Urinary bladder (tissue), 4 donors: ENCODE results near the gene LOXHD1. TPM values are rescaled to one million over a fixed set of nuclear protein-coding genes. Genes with fewer than 3 reads are reported as not detected.

Source experiments
- DNase-seq: peaks from one replicate; pipeline ENCODE4 v3.0.0-alpha.2; 2015; ENCODE audit errors: extremely low spot score
- H3K27ac ChIP-seq: one replicate; pipeline ENCODE4 v1.5.1; 2013; ENCODE audit warnings: low read depth, mild to moderate bottlenecking, moderate library complexity
- H3K36me3 ChIP-seq: one replicate; pipeline ENCODE4 v1.6.1; 2013; ENCODE audit warnings: mild to moderate bottlenecking, moderate library complexity; ENCODE audit not compliant: insufficient read depth
- H3K4me1 ChIP-seq: one replicate; pipeline ENCODE4 v1.6.1; 2013; ENCODE audit warnings: mild to moderate bottlenecking, moderate library complexity; ENCODE audit not compliant: insufficient read depth
- H3K4me3 ChIP-seq: one replicate; pipeline ENCODE4 v1.5.1; 2013; ENCODE audit warnings: low read depth, low read length
- WGBS: extraction: QIAGEN DNeasy Blood & Tissue Kit; methylation state at CpG from one replicate; pipeline ENCODE4 v1.1.7; 2013; 5-methylcytosine and 5-hydroxymethylcytosine counted together
- polyA plus RNA-seq: library from polyadenylated mRNA; stranded (reverse); fragments of 200-250 nt; gene quantifications from one replicate; pipeline ENCODE4 v1.2.3, GENCODE V29; 2013
- total RNA-seq: library from RNA; depleted of rRNA; stranded (reverse); fragments of >200 nt; gene quantifications from one replicate; pipeline ENCODE4 v1.2.3, GENCODE V29; 2014
- donor health status: healthy with polysubstance abuse.
- donor health status: healthy.

Gene LOXHD1
- total and polyA plus RNA-seq, 2 donors = 0.11 to 1.2 TPM

DNA sequence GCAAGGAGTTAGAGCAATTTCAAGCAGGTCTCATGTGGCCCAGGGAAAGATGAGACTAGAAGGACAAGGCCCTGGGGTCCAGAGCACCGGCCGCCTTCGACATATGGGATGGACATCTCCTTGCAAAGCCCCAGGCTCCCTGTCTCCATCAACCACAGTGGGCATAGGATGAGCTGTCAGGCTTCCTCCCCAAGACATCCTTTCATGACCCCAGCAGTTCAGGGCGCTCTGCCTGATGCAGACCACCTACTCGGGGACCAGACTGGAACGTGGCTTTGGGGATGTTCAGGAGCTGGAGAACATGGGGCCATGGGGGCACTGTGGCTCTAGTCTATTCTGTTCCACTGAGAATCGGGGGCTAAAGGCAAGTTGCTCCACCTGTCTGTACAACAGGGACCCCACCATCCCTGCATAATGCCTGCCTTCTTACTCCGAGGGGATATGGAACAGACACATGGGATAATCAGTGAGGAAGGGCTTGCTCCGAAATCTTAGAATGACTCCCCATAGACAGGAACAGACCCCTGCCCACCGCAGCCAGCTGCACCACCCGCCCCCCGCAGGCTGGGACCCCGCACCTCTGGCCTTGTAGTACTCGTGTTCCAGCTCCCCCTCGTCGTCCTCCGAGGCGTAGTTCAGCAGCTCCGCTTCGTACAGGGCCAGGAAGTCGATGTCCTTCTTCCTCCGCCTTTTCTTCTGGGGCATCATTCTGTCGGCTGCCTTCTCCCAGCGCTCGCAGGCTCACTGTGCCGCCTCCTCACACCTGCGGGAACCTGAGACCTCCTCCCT lies 500 bp downstream of the LOXHD1 start:
- H3K27ac ChIP-seq = no peak overlapping the region
- H3K4me3 ChIP-seq = no peak overlapping the region
- DNase-seq = no peak
- no peaks in the 10 kb centered on the region for H3K4me1 ChIP-seq
- WGBS = 78% methylated on average over 27 of the region's 27 CpGs
- H3K36me3 ChIP-seq = no peaks in the 10 kb centered on the region

GRCh38 chr18:46652372-46652771 lies 4.6 kb downstream of the LOXHD1 start:
- DNase-seq = no peak
- H3K4me3 ChIP-seq = no peak overlapping the region
- no peaks in the 10 kb centered on the region for H3K36me3 ChIP-seq
- H3K4me1 ChIP-seq = no peaks in the 10 kb centered on the region
- H3K27ac ChIP-seq = no peak overlapping the region

DNA sequence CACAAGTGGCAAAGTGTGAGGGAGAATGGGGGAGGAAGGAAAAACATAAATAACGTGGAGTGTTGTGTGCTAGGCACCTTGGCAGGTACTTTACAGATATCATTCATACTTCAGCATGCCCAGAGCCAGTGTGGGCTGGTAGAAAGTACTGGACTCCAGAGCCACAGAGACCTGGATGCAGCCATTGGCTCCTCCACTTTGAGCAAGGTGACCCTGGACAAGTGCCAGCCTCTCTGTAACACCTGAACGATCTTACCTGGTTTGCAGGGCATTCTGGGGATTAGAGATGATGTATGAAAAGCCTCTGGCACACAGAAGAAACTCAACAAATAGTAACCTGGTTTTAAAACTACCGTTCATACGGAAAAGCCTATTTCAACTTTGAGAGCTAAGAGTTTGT lies 6.3 kb downstream of the LOXHD1 start:
- no peak for DNase-seq
- Histone ChIP-seq H3K36me3 (no peaks in the 10 kb centered on the region), H3K4me1 (no peaks in the 10 kb centered on the region), H3K27ac (no peak overlapping the region), H3K4me3 (no peak overlapping the region)
- WGBS = 69% methylated on average over 4 of the region's 4 CpGs

DNA sequence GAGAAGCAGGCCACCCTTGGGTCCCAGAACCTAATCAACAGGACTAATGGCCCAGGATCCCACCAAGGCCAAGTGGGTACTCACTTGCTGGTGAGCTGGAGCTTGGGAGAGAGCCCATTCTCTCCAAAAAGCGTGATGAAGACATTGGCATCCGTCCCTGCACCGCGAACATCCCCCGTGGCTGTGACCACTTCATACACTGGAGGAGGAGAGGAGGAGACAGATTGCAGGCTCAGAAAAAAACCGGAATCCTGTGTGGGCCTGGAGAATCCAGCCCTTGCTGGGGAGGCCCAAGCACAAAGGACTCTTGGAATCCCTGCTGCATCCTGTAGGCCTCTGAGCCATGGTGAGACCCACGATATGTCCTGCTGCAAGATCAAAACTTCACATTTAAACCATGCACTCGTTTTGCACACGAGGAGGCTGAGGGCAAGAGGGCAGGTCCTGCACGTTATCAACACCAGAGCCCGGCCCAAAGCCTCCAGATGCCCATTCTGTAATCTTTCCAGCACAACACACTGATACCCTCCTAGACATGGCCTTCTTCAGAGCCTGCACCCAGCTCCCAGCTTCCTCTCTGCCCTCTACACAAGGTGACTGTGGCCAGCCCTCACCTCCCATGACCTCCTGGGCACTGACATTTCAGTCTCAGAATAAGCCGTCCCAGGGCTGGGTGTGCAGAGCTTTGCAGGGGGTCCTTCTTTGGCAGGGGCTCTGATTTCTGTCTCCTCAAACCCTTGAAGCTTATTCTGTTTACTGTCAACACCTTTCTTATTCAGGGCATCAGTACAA lies 7.8 kb downstream of the LOXHD1 start:
- Histone ChIP-seq H3K4me1 (no peaks in the 10 kb centered on the region), H3K36me3 (no peaks in the 10 kb centered on the region), H3K27ac (no peak overlapping the region), H3K4me3 (no peak overlapping the region)
- DNase-seq = no peak
- 72% methylated on average over 12 of the region's 12 CpGs for WGBS

DNA sequence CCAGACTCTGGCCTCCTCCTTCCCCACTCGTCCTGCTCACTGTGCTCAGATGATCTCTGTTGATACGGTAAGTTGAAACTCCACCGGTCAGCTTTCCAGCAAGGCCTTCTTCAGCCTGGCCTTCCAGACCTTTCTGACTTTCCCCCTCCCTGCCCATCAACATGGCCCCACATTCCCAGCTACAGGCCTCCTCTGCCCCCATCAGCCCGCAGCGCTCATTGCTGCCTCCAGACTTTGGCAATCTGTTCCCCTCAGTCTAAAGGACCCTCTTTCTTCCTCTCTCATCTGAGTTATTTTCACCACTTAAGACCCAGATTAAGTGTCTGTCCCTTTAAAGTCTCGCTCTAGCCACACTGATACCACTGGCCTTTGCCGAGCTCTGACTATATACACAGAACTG lies 10.6 kb downstream of the LOXHD1 start:
- no peak overlapping the region for H3K27ac ChIP-seq
- no peak overlapping the region for H3K4me3 ChIP-seq
- 77% methylated on average over 7 of the region's 7 CpGs for WGBS
- no peak for DNase-seq
- H3K4me1 ChIP-seq = no peaks in the 10 kb centered on the region
- H3K36me3 ChIP-seq = no peaks in the 10 kb centered on the region

GRCh38 chr18:46642561-46642960 lies 14.5 kb downstream of the LOXHD1 start:
- DNase-seq = no peak
- no peaks in the 10 kb centered on the region for H3K4me1 ChIP-seq
- 64% methylated on average over 5 of the region's 5 CpGs for WGBS
- no peaks in the 10 kb centered on the region for H3K36me3 ChIP-seq
- H3K4me3 ChIP-seq = no peak overlapping the region
- no peak overlapping the region for H3K27ac ChIP-seq

DNA sequence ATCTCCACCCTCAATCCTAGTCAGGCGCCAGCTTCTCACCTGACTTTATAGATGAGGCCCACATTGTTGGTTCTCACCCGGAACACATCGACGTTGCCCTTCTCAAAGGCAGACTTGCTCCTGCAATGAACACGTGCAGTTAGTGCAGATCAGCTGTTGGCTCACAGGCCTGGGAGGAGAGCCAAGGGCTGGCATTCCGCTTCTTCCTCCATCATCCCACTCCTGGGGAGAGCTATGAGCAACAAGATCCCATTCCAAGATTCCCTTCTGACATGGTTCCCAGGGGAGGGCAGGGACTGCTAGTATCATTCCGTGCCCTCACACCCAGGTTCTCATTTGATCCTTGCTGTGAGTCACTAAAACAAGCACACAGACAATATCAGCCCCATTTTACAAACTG lies 15.1 kb downstream of the LOXHD1 start:
- 74% methylated on average over 7 of the region's 7 CpGs for WGBS
- Histone ChIP-seq H3K27ac (no peak overlapping the region), H3K36me3 (no peaks in the 10 kb centered on the region), H3K4me3 (no peak overlapping the region), H3K4me1 (no peaks in the 10 kb centered on the region)
- DNase-seq = no peak

DNA sequence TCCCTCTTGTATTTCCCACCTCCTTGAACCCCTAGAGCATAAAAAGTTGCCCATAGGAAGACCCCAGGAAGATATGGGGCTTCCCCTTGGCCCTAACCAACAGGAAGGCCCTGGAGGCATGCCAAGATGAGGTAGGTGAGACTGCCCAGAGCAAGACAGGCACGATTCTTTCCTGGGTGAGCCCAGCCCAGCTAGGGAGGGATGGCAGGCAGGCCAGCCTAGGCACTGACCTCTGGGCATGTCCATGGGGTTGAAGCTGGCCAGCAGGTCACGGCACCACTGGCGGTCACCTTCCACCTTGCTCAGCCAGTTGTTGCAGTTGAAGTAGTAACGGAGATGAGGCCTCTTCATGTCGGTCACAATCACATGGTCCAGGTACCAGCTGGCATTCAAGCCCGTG lies 17.6 kb downstream of the LOXHD1 start:
- H3K36me3 ChIP-seq = no peaks in the 10 kb centered on the region
- no peak for DNase-seq
- H3K4me1 ChIP-seq = no peaks in the 10 kb centered on the region
- H3K4me3 ChIP-seq = no peak overlapping the region
- H3K27ac ChIP-seq = no peak overlapping the region
- WGBS = 89% methylated on average over 6 of the region's 6 CpGs

- no peak overlapping the region for H3K4me3 ChIP-seq
- no peaks in the 10 kb centered on the region for H3K4me1 ChIP-seq
- no peak for DNase-seq
- H3K36me3 ChIP-seq = no peaks in the 10 kb centered on the region
- H3K27ac ChIP-seq = no peak overlapping the region
- 87% methylated on average over 7 of the region's 7 CpGs for WGBS
Observed at GRCh38 chr18:46636040-46636630, 20.9 kb downstream of the LOXHD1 start.

DNA sequence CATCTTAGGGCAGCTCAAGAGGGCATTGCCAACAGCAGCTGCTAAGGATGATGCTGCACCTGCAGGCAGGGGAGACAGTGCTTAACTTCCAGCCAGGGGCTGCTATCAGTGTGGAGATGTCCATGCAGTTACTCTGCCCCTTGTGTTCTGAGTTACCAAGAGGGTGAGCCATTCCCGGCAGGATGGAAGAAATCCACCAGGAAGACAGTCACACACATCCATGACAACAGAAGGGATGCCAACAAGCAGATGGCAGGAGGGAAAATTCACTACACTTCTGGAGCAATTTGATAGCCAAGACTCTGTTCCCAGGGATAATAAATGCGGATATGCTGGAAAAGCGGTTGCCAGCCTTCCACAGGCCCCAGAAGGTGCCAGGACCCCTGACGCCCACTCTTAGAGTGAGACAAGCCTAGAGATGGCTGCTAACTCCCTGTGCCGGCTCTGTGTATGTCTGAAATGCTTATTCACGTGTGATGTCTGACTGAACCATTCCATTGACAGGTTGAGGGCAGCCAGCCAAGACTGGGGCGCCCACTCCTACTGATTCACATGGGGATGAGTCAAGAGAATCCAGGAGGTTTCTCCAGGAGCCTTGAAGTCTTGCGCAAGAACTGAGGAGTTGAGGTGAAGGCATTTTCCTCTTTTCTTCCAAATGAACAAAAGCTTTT lies 24.5 kb downstream of the LOXHD1 start:
- Histone ChIP-seq H3K36me3 (no peaks in the 10 kb centered on the region), H3K4me1 (no peaks in the 10 kb centered on the region), H3K27ac (no peak overlapping the region), H3K4me3 (no peak overlapping the region)
- DNase-seq = no peak
- 88% methylated on average over 8 of the region's 8 CpGs for WGBS

DNA sequence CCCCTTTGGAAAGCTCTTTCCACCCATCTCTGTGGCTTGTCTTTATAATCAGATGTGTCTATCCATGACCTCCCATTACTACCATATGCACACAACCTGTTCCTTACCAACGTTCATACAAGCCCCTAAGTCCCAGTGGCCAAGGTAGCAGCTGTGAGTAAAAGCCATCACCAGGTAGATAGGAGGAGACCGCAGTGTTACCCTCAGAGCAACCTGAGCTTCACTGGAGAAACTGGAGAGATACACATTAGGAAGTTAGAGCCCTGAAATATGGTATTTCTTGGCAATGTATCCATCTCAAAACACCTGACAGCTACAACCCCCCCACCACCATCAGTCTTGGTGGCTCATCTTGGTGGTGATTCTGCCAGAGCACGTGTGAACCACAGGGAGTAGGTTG lies 26.0 kb downstream of the LOXHD1 start:
- Histone ChIP-seq H3K27ac (no peak overlapping the region), H3K4me1 (no peaks in the 10 kb centered on the region), H3K36me3 (no peaks in the 10 kb centered on the region), H3K4me3 (no peak overlapping the region)
- no peak for DNase-seq
- WGBS = 75% methylated on average over 3 of the region's 3 CpGs

GRCh38 chr18:46630160-46630559 lies 26.9 kb downstream of the LOXHD1 start:
- Histone ChIP-seq H3K4me1 (no peaks in the 10 kb centered on the region), H3K27ac (no peak overlapping the region), H3K4me3 (no peak overlapping the region), H3K36me3 (no peaks in the 10 kb centered on the region)
- WGBS = 58% methylated on average over 4 of the region's 4 CpGs
- DNase-seq = no peak

GRCh38 chr18:46629361-46629760 lies 27.7 kb downstream of the LOXHD1 start:
- Histone ChIP-seq H3K4me1 (no peaks in the 10 kb centered on the region), H3K27ac (no peak overlapping the region), H3K4me3 (no peak overlapping the region), H3K36me3 (no peaks in the 10 kb centered on the region)
- no peak for DNase-seq
- WGBS = 84% methylated on average over 5 of the region's 5 CpGs
